BE2C (cell line): Measurements from ENCODE around the gene CAMKV. TPM values are rescaled to one million over a fixed set of nuclear protein-coding genes. Genes with fewer than 3 reads are reported as not detected.
"Not testable (repeated sequence)": the region's sequence is repeated elsewhere in the genome, so short reads cannot be mapped to it uniquely, and the experiment has no call there.

Experiments
- DNase-seq: peaks from one replicate; pipeline ENCODE4 v3.0.0-alpha.2; 2020
- H3K27me3 ChIP-seq: fragments of 250-450 bp; sonication (Bioruptor Pico); 2 replicates; pipeline ENCODE4 v1.5.1; 2020; ENCODE audit warnings: mild to moderate bottlenecking
- H3K36me3 ChIP-seq: fragments of 250-450 bp; sonication (Bioruptor Pico); 2 replicates; pipeline ENCODE4 v1.5.1; 2020; ENCODE audit warnings: mild to moderate bottlenecking
- H3K4me1 ChIP-seq: fragments of 250-450 bp; sonication (Bioruptor Pico); 2 replicates; pipeline ENCODE4 v1.5.1; 2020
- H3K4me3 ChIP-seq: 2 replicates; pipeline ENCODE4 v1.5.1; 2011; ENCODE audit warnings: low read depth, low read length
- H3K9me3 ChIP-seq: fragments of 250-450 bp; sonication (Bioruptor Pico); 2 replicates; pipeline ENCODE4 v1.5.1; 2020
- CTCF ChIP-seq: IDR thresholded peaks from 2 replicates; pipeline ENCODE4 v1.5.1; 2012; ENCODE audit warnings: mild to moderate bottlenecking, low read depth, low read length
- polyA plus RNA-seq: library from polyadenylated mRNA; unstranded; fragments of >200 nt; gene quantifications from one replicate; pipeline ENCODE4 v1.2.1, GENCODE V29; 2012; ENCODE audit warnings: low read depth, missing spikeins; ENCODE audit not compliant: insufficient read length, insufficient read depth

CAMKV gene
- polyA plus RNA-seq = 42.9 TPM

- DNase-seq = peak; percentile 72
- TF ChIP-seq CTCF = no peak
- H3K9me3 ChIP-seq = no peaks in the 10 kb centered on the region
- no peaks in the 10 kb centered on the region for H3K27me3 ChIP-seq
- peak within 1 kb of the TSS; percentile 67 for H3K4me3 ChIP-seq
- peaks cover 16% of the 10 kb centered on the region for H3K4me1 ChIP-seq
- H3K36me3 ChIP-seq = no peaks in the 10 kb centered on the region
Measured at GRCh38 chr3:49869525-49870126, at the start of gene CAMKV. CAMKV (minus strand) TSS chr3:49869906; CDS start chr3:49862388, 7,518 bp downstream.

DNA sequence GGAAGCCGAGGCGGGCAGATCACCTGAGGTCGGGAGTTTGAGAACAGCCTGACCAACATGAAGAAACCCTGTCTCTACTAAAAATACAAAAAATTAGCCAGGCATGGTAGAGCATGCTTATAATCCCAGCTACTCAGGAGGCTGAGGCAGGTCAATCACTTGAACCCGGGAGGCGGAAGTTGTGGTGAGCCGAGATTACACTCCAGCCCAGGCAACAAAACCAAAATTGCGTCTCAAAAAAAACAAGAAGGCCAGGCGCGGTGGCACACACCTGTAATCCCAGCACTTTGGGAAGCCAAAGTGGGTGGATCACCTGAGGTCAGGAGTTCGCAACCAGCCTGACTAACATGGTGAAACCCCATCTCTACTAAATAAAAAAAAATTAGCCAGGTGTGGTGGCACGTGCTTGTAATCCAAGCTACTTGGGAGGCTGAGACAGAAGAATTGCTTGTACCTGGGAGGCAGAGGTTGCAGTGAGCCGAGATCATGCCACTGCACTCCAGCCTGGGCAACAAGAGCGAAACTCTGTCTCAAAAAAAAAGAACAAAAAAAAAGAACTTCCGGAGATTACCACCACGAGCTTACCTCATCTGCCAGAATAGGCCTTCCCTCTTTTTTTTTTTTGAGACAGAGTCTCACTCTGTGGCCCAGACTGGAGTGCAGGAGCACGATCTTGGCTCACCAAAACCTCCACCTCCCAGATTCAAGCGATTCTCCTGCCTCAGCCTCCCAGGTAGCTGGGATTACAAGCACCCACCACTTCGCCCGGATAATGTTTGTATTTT, 48.3 kb upstream of the CAMKV start:
- DNase-seq, H3K4me3 ChIP-seq, H3K9me3 ChIP-seq, H3K27me3 ChIP-seq, H3K4me1 ChIP-seq, H3K36me3 ChIP-seq: not testable (repeated sequence)

GRCh38 chr3:49916686-49917085, 47.0 kb upstream of the CAMKV start:
- TF ChIP-seq CTCF = no peak
- H3K4me1 ChIP-seq = peaks cover 6% of the 10 kb centered on the region; the same call in 1 of the 2 replicates
- H3K4me3 ChIP-seq = no peak overlapping the region
- H3K36me3 ChIP-seq = no peaks in the 10 kb centered on the region; the same call in 1 of the 2 replicates
- H3K27me3 ChIP-seq = no peaks in the 10 kb centered on the region
- no peaks in the 10 kb centered on the region for H3K9me3 ChIP-seq
- no peak for DNase-seq

DNA sequence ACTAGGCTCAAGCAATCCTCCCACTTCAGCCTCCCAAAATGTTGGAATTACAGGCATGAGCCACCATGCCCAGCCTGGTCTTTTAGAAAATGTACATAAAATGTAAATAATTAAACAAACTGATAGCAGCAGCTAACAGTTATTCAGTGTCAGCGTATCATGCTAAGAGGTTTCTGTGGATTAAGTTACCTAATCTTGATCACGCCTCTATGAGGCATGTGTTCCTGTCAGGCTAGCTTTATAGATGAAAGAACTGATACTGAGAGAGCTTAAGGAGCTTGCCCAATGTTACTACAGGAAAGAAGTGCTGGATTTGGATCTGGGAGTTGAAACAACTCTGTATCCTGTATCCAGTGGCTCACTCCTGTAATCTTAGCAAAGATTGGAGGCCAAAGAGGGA, 45.2 kb upstream of the CAMKV start:
- TF ChIP-seq CTCF = no peak
- peaks cover 6% of the 10 kb centered on the region; the same call in 1 of the 2 replicates for H3K4me1 ChIP-seq
- H3K4me3 ChIP-seq = no peak overlapping the region
- H3K36me3 ChIP-seq = no peaks in the 10 kb centered on the region; the same call in 1 of the 2 replicates
- no peaks in the 10 kb centered on the region for H3K9me3 ChIP-seq
- no peak for DNase-seq
- H3K27me3 ChIP-seq = no peaks in the 10 kb centered on the region

GRCh38 chr3:49912881-49913281, 43.2 kb upstream of the CAMKV start:
- DNase-seq = peak; percentile 80
- Histone ChIP-seq H3K4me3 (no peak overlapping the region), H3K9me3 (no peaks in the 10 kb centered on the region), H3K36me3 (no peaks in the 10 kb centered on the region; the same call in 1 of the 2 replicates), H3K4me1 (peaks cover 6% of the 10 kb centered on the region; the same call in 1 of the 2 replicates), H3K27me3 (no peaks in the 10 kb centered on the region)
- TF ChIP-seq CTCF = no peak

DNA sequence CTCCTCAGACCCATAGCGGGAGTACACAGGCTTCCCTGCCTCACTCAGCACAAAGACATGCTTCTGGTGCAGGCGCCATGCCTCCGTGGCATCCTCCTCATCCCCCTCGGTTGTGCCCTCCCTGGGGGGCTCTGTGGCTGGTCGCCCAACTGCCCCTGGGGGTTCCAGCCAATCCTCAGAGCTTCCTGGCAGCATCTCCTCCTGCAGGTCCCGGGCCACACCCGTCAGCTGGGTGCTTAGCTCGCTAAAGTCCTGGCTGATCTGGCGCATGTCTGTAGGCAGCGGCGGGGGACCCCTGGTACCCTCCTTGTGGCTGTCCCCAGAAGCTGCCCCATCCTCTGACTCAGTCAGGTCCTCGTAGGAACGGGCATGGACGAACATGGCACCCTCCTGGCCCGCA, 41.9 kb upstream of the CAMKV start:
- Histone ChIP-seq H3K36me3 (no peaks in the 10 kb centered on the region), H3K4me1 (peaks cover 6% of the 10 kb centered on the region; the same call in 1 of the 2 replicates), H3K9me3 (no peaks in the 10 kb centered on the region), H3K4me3 (no peak overlapping the region), H3K27me3 (no peaks in the 10 kb centered on the region)
- no peak for DNase-seq
- no peak for TF ChIP-seq CTCF
